Spleen (tissue), 7 donors: ENCODE measurements around the gene HDAC9.

Experiments
- CTCF ChIP-seq, 11 experiments: fragments of 200-600 bp in 7 of 11; fragments of 450-650 bp in 4 of 11; sonication (generic) in 4 of 11; IDR thresholded peaks in 8 of 11; conservative IDR thresholded peaks in 3 of 11; 1 replicate in 7 of 11; 2 replicates in 4 of 11; pipeline versions ENCODE4 v1.4.0 to v1.8.0; 2016 to 2021; ENCODE audit warnings: antibody characterized with exemption in 11 of 11, inconsistent platforms in 4 of 11, mild to moderate bottlenecking in 1 of 11
- POLR2A ChIP-seq, 3 donors: fragments of 450-650 bp; IDR thresholded peaks; one replicate each; pipeline ENCODE4 v1.5.1; 2017; ENCODE audit warnings: antibody characterized with exemption in 3 of 3, mild to moderate bottlenecking in 1 of 3
- POLR2AphosphoS5 ChIP-seq, 3 donors: sonication (generic); formaldehyde crosslinking; IDR thresholded peaks; one replicate each; pipeline ENCODE4 v1.5.1; 2017; ENCODE audit warnings: antibody characterized with exemption in 3 of 3
- donor health status: DM: no; HTN: no; CAD: no; lungs with moderate emphysema.
- donor health status: DM: no; HTN: no; CAD: no.
- donor health status: DM: no; HTN: no; CAD: no.

GRCh38 chr7:18971839-18972238 lies 476.3 kb downstream of the HDAC9 start:
- TF ChIP-seq POLR2AphosphoS5 (IDR thresholded peaks at IDR 0.05) (no peak), CTCF (IDR thresholded peaks at IDR 0.05 in 8 of 11, conservative IDR thresholded peaks at IDR 0.05 in 3 of 11) (no peak), POLR2A (IDR thresholded peaks at IDR 0.05) (no peak)
